GM19043 (cell line): Measurements from ENCODE around the gene USP21.
"Not testable (repeated sequence)": the region's sequence is repeated elsewhere in the genome, so short reads cannot be mapped to it uniquely, and the experiment has no call there.

Source experiments
- ATAC-seq: cut with Tn5 transposase; IDR thresholded peaks from one replicate; pipeline ENCODE4 v1.9.1; 2021; ENCODE audit warnings: low read depth; ENCODE audit not compliant: unreplicated experiment

Gene USP21

DNA sequence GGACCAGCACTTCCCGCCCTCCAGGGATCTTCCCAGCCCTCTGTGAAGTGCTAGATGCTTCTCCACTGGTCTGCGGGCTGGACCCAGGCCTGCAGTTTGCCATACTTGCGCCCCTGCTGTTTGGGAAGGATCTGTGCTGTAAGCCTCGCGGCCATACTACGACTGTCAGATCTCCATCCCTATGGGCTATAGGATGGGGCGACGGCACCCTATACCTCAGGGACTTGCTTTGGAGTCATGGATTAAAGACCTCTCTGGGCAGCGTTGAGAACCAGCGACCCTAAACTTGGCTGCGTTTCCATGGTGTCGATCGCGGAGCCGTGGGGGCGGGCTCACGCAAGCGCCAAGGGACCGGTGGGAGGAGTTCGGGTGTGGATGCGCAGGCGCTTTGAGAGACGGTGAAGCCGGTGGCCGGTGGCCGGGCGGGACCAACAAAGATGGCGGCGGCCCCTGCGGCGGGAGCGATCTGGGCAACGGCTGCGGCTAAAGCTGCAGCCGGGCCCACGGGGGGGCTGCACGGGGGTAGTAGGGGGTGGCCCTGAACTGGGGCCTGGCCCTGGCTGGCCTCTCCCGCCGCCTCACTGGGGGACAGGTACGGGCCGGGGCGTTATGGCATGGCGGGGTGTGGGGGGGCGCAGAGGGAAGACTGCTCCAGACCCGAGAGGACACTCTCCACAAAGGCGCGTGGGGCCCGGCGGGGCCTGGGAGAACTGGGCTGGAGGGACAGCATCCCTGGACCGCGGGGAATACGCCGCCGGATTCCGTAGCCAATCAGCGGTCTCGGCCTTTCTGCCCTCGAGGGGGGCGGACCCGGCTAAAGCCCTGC lies at the start of gene USP21:
USP21 (plus strand) TSS at position 414 of the 826 bp plus-strand sequence. CDS start 1,141 bp downstream, outside the sequence.
- peak; percentile 92 for ATAC-seq

DNA sequence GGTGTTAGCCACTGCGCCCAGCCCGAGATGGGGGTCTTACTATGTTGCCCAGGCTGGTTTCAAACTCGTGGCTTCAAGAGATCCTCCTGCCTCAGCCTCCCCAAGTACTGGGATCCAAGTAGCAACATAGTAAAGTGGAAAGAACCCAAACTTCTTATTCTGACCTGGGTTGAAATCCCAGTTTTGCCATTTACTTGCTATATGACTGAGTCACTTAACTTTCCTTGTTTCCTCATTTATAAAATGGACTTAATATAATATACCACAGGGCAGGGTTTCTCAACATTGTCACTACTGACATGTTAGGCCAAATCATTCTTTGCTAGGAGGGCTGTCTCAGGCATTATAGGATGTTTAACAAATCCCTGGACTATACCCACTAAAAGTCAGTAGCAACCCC lies 48.2 kb upstream of the USP21 start:
- no peak for ATAC-seq

GRCh38 chr1:161111527-161111926 lies 47.8 kb upstream of the USP21 start:
- ATAC-seq, result no peak

DNA sequence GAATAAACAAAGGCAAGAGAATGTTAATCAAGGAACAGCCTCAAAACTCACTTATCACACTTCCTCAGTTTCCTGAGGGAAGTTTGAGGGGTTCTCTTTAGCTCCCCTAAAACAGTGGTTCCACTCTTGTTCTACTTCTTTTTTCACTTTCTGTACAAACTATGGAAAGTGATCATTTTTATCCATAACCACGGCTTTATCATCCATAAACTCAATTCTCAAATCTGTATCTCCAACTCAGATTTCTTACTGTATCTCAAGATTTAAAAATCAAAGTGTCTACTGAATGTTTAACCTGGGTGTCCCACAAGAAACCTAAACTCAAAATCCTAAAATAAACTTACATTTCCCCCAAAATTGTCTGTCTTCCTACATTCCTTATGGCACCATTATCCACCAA lies 45.4 kb upstream of the USP21 start:
- no peak for ATAC-seq

GRCh38 chr1:161114556-161114955 lies 44.7 kb upstream of the USP21 start:
- no peak for ATAC-seq

GRCh38 chr1:161115132-161115711 lies 44.1 kb upstream of the USP21 start:
- ATAC-seq, result no peak

DNA sequence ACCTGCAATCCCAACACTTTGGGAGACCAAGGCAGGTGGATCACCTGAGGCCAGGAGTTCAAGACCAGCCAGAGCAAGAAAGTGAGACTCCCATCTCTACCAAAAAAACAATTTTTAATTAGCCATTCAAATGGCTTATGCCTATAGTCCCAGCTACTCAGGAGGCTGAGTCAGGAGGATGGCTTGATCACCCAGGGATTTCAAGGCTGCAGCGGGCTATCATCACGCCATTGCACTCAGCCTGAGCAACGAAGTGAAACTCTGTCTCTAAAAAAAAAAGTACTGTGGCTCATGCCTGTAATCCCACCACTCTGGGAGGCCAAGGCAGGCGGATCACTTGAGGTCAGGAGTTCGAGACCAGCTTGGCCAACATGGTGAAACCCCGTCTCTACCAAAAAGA lies 43.3 kb upstream of the USP21 start:
- not testable (repeated sequence) for ATAC-seq

GRCh38 chr1:161117759-161118581 lies 41.3 kb upstream of the USP21 start, which contains the start of the genes NIT1 and PFDN2:
Gene NIT1 (plus strand): TSS chr1:161118105. CDS start chr1:161118177, 72 bp downstream.
Gene PFDN2 (minus strand): TSS chr1:161118037. CDS start chr1:161118026, 11 bp downstream.
- ATAC-seq, result peak; percentile 84

GRCh38 chr1:161119092-161119903 lies 40.0 kb upstream of the USP21 start:
- peak; percentile 46 for ATAC-seq

DNA sequence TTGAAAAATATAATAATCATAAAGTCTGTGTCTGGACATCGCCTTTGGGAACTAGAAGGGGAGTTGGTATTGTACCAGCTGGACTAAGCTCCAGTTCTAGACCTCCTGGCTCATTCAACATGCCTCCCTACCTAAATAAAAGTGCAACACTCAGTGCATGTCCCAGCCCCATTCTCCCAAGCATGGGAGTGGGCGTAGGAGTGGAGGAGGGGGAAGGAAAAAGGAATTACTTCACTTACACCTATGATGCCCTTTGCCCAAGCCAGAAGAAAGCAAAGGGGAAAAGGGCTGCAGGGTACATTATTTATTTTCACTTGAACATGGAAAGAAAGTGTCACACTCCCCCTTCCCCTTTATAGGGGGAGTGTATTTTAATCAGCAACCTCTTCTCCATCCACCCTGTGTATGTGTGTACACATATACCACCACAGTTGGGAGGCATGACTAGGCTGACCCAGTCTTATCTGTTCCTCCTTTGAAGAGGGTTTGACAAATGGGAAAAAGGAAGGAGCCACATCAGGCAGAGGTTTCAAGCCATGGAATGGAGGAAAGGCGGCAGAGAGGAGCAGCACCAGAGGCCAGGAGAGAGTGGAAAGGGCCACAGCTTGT lies 38.2 kb upstream of the USP21 start:
- no peak for ATAC-seq

DNA sequence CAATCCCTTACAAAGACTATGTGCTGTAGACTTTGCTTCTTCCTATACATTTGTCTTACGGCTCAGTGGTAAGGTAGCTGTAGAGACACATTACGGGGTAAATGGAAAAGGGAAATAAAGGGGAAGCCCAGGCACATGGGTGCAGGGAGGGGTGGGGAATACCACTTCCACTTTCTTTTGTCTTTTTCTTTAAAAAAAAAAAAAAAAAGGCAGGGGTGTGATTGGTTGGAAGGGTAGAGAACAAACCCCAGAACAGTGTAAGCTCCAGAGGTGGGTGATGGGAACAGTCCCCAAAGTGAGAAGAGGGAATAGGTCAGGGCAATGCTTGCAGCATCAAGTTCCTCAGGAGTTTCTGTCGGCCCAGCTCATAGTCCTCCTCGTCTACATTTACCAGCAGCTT lies 37.5 kb upstream of the USP21 start:
- ATAC-seq, result no peak

GRCh38 chr1:161122967-161123366 lies 36.3 kb upstream of the USP21 start:
- no peak for ATAC-seq

- ATAC-seq, result no peak
Observed at GRCh38 chr1:161127649-161128048, 31.7 kb upstream of the USP21 start.

DNA sequence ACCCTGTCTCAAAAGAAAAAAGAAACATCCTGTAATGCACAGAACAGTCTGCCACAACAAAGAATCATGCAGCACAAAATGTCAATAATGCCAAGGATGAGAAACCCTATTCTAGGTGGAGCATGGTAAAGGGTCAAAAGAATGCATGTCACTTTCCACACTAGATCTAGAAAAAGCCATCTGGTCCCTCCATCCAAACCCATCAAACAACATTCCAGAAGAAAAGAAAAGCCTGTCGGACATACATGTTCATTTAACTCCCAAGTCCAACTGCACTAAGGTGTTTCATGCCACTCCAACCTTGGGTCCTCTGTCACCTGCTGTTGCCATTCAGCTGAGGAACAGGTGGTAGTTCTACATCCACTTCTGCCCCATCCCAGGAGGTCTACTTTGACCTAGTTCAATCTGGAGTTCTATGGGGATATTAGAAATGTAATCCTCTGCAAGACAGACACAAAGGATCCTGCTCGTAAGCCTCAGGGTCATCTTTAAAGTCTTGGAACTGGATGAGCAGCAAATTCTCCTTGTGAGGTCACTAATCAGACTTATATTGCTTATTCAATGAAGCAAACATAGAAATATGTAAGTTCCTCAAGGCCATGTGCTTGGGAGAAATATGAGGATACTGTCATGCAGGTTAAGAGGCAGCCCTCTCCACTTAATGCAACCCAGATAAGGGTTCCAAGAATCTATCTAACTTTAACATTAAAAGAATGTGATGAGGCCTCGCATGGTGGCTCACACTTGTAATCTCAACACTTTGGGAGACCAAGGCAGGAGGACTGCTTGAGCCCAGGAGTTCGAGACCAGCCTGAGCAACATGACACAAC lies 30.5 kb upstream of the USP21 start:
- ATAC-seq, result no peak

DNA sequence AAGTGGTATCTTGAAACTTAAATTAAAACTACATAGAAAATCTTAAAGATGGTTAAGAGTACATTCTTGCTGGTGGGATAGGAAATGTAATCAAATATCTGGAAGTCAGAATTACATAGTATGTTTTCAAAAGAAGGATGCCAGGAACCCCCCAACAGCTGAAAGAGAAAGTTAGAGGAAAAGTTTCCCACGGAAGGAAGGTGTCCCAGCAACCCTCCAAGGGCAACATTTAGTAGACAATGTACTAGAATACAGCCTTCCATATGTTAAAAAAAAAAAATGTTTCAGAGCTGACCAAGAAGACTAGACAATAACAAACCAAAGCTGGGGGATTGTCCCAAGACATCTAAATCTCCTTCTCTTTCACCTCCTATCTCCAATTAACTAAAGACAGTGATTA lies 29.0 kb upstream of the USP21 start:
- no peak for ATAC-seq

GRCh38 chr1:161131523-161132409 lies 27.5 kb upstream of the USP21 start:
- no peak for ATAC-seq

DNA sequence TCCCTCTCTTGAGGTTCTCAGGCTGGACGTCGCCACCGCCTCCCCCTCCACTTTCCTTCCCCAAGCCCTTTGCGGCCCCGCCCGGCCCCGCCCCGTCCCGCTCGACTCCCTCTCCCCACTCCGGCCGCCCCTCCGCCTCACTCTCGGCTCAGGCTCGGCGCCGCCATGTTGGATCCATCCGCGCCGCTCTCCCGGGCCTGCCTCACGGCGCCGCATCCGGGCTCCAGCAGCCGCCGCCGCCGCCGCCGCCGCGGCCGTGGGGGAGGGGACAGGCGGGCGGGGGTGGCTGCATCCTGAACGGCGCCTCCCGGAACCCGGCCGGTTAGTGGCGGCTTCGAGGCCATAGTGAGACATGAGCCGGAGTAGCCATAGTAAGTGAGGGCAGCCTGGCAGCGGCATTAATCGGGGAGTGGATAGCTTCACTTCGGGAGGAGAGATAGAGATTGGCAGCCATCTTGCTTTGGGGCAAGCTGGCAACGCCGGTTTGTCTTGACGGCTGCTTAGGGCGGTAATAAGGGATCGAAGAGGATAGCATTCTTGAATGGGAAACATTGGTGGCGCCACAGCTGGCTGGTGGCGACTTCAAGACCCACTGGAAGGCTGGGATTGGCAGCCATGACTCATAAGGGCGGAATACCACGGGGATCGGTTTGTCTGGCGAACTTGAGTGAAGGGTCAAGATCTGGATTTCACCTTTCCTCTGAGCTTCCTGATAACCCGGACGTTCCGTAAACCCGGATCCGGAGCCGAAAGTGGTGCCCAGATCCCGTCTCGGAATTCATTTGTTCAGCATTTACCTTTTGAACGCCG lies 26.7 kb upstream of the USP21 start, which contains the start of gene DEDD:
DEDD (minus strand) TSS at position 258 of the 810 bp plus-strand sequence. CDS start 8,205 bp downstream, outside the sequence.
- peak; percentile 98 for ATAC-seq
